H1 (cell line): ENCODE results near the gene IRF4. TPM values are rescaled to one million over a fixed set of nuclear protein-coding genes. Genes with fewer than 3 reads are reported as not detected.

Source experiments
- CEBPB ChIP-seq: IDR thresholded peaks from 2 replicates; pipeline ENCODE4 v1.6.1; 2012; ENCODE audit warnings: low read depth, low read length
- CREB1 ChIP-seq: IDR thresholded peaks from 2 replicates; pipeline ENCODE4 v1.6.1; 2012; ENCODE audit warnings: inconsistent platforms
- HDAC2 ChIP-seq, 2 experiments: fragments of 300-600 bp in 1 of 2; sonication (generic) in 1 of 2; IDR thresholded peaks; 2 replicates each; pipeline ENCODE4 v1.6.1; 2011 to 2012; ENCODE audit warnings: low read depth in 2 of 2, low read length in 2 of 2, mild to moderate bottlenecking in 2 of 2, moderate library complexity in 2 of 2, borderline replicate concordance in 1 of 2, inconsistent platforms in 1 of 2
- JUN ChIP-seq: IDR thresholded peaks from 2 replicates; pipeline ENCODE4 v1.6.1; 2011; ENCODE audit warnings: low read depth, mild to moderate bottlenecking, improper control_type of control experiment, low read length
- KDM5A ChIP-seq: fragments of 200-600 bp; IDR thresholded peaks from 2 replicates; pipeline ENCODE4 v1.7.1; 2012; ENCODE audit warnings: mild to moderate bottlenecking, low read length, inconsistent platforms, mixed read lengths
- NANOG ChIP-seq: IDR thresholded peaks from 2 replicates; pipeline ENCODE4 v1.6.1; 2011; ENCODE audit warnings: low read length, low read depth, mild to moderate bottlenecking, inconsistent platforms; ENCODE audit not compliant: insufficient read depth, poor library complexity, severe bottlenecking
- RNF2 ChIP-seq: fragments of 200-900, 300-1000 bp; sonication (generic); IDR thresholded peaks from 2 replicates; pipeline ENCODE4 v1.7.1; 2016; ENCODE audit warnings: borderline replicate concordance, low read depth, mild to moderate bottlenecking, antibody characterized with exemption, low read length; ENCODE audit not compliant: poor library complexity, severe bottlenecking; ENCODE audit errors: missing control alignments
- polyA plus RNA-seq, 7 experiments: library from polyadenylated mRNA; depleted of rRNA in 3 of 7; stranded (reverse) in 5 of 7; unstranded in 2 of 7; fragments of >200 nt in 5 of 7; fragments of 200-250 nt in 2 of 7; gene quantifications; 1 replicate in 5 of 7; 2 replicates in 1 of 7; 4 replicates in 1 of 7; pipeline versions ENCODE4 v1.2.1 to v1.2.3, GENCODE V29; 2011 to 2013; ENCODE audit warnings: missing spikeins in 2 of 7, mixed read lengths in 2 of 7
- total RNA-seq: library from RNA; stranded (reverse); fragmentation: NEBNext Ultra II Directional; extraction: Animal tissue kit (Norgen Biotek cat#: 25700); gene quantifications from 2 replicates; pipeline ENCODE4 v1.2.1, GENCODE V29; 2021

Gene IRF4
- total and polyA plus RNA-seq, 2 of the 8 experiments (the other 6 are each of a cell fraction or from before 2014, with no cell fraction given), result 0.77 to 2.1 TPM

DNA sequence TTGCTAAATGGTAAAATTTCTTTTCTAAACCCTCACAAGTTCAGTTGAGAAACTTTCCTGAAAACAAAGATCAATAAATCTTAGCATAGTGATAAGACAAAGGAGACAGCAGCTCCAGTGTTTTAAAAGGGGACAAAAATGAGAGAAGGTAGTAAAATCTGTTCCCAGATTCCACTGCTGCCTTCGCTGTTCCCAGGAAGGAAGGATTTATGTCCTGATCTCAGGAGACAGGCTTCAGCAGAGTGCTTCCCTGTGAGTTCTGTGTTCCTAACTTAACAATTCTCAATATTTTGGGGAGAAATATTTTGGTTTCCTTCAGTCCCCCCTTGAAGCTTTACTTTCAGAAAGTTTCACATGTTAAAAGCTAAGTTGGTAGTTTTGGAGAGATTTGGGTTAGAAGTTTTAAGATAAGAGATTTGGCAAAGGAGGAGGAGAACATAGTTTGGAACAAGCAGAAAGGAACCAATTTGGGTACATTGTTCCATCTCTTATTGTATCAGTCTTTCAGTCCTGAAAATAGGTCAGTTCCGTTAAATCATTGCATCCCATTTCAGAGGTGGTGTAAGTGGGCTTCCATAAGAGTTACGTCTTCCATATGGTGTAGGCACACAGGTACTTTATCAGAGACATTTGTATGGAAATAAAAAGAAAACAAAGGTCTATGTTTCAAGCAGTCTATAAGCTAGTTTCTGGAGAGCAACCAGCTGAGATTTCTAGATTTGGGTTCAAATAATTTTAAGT, 20.8 kb downstream of the IRF4 start (continued):
- TF ChIP-seq NANOG (no peak), CREB1 (no peak), CEBPB (no peak), KDM5A (no peak), RNF2 (no peak), HDAC2 (IDR thresholded peaks at IDR 0.05; ENCODE audit: borderline replicate concordance in 1 of 2, low read depth in 2 of 2, low read length in 2 of 2) (no peak), JUN (no peak)
- TF ChIP-seq, all 59 proteins: peak for 0
